Measurements from ENCODE around the gene UNCX.
"Not testable (repeated sequence)": the region's sequence is repeated elsewhere in the genome, so short reads cannot be mapped to it uniquely, and the experiment has no call there.

UNCX gene

DNA sequence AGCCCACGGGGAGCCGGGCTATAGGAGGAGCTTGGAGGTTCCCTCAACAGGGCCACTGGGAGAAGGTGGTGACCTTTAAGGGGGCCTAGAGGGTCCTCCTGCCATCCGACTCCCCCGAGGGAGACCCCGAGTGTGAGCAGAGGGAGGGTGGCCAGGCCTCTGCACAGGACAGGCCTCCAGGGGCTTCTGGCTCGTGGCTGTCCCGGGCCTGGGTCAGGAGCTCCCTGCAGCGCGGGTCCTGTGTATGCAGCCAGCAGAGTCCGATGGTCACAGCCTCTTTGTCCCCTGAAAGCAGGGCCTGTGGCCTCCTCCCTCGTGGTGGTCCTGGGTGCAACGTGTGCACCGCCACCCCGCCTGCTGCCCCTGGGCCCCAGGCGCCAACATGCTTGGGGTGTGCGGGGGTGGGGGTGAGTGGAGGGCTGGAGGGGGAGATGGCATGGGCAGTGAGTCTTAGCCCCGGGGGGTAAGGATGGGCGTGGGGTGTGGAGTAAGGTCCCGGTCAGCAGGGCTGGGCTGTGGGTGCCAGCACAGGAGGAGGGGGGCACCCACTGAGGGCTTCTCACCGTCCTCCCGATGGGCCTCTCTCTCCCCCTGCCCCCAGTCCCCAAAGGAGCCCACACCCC is 27.1 kb downstream of the UNCX start:
- DNase-seq: no peak

DNA sequence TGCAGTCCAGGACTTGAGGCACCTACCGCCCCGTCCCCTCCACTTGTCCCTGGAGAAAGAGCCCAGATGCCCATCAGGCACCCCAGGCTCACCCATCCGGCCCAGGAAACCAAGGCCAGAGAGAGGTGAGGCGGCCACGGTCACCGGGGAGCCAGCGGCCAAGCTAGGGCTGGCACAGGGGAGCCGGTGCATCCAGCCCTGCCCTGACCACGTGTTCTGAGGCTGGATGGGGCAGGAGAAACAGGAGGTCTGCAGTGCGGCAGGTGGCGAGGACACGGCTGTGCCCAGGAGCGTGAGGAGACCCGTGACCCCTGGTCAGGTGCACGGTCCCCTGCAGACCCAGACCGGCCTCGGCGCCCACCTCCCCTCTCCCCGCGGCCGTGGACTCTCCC is 27.6 kb downstream of the UNCX start:
- DNase-seq: no peak

DNA sequence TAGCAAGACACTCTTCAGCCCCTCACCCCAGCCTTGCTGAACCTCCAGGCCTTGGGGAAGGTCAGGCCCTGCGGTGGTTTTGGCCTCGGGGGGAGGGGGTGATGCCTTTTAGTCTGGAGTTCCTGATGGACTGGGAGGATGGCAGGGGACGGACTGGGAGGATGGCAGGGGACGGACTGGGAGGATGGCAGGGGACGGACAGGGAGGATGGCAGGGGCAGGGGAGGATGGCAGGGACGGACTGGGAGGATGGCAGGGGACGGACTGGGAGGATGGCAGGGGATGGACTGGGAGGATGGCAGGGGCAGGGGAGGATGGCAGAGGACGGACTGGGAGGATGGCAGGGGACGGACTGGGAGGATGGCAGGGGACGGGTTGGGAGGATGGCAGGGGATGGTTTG is 28.4 kb downstream of the UNCX start:
- DNase-seq: not testable (repeated sequence)

DNA sequence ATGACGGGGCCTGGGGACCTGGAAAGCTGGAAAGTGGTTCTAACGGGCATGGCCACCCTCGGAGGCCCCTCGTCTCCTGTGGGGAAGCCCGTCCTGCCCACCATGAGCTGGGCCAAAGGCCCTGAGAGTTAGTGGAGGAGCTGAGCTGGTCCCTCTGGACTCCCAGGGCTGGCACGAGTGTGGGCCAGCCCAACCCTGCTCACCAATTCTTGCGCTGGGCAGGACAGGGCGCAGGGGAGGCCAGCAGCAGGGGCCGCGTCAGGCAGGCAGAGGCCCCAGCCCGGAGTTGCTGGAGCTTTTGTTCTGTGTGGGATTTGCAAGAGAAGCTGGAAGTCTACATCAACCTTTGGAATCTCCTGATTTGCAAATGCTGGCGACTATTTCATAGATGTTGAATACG is 29.8 kb downstream of the UNCX start:
- DNase-seq: no peak

DNA sequence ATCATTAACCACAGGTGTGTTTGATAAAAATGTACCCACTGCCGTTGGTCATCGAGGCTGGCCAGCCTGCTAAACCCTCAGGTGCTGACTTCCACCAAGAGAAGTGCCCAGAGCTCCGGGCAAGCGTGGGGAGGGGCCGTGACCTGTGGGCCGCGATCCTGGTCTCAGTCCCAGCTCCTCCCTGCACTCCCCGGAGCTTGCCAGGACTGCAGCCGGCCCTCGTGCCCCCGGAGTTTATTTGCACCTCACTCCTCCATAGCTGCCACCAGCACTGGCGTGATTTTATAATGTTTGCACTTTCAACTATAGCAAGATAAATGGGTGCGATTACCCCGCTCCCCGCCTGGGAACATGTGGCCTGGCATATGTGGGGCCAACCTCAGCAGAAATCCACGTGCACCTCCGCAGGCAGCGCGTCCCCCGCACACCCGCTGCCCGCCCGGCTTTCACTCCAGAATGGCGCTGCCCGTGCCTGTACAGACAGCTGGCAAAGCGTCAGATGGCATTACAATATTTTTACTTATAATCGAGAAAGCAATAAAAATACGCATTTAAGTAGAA is 30.8 kb downstream of the UNCX start:
- DNase-seq: no peak

DNA sequence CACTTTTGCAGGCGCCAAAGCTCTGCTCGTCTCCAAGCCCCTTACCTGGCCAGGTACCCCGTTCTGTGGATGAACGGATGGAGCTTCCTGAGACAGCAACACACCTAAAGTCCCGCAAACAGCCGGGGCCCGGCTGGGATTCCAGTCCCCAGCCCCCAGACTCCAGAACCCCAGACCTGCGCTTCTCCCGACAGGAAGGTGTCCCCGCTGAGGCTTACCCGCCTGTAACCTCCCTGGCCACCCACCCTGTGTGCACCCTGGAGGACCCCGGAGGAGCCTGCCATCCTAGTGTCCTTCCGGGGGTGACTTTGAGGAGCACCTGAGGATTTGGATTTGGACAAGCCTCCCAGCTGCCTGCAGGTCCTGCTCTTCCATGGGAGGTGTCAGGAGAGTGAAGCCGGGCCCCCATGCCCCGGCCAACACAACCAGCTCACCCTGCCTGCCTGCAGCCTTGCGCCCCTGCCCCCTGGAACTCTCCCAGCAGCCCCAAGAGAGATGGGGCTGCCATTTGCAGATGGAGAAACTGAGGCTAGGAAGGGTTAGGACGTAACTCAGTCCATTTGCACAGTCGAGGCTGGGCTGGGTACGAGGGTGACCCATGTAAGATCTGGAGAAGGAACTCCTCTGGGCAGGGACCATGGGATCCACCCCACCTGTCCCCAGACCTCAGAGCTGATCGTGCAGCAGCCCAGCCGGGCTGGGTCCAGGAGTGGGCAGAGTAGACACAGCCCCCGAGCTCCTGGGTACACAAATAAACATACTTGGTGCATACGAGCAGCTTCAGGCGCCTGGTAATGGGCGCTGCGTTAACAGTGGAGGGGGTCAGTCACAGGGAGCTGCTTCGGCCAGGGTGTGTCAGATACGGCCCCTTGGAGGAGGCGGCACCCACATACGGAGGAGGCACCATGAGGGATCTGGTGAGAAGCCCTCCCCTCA is 31.9 kb downstream of the UNCX start:
- no peak for DNase-seq

DNA sequence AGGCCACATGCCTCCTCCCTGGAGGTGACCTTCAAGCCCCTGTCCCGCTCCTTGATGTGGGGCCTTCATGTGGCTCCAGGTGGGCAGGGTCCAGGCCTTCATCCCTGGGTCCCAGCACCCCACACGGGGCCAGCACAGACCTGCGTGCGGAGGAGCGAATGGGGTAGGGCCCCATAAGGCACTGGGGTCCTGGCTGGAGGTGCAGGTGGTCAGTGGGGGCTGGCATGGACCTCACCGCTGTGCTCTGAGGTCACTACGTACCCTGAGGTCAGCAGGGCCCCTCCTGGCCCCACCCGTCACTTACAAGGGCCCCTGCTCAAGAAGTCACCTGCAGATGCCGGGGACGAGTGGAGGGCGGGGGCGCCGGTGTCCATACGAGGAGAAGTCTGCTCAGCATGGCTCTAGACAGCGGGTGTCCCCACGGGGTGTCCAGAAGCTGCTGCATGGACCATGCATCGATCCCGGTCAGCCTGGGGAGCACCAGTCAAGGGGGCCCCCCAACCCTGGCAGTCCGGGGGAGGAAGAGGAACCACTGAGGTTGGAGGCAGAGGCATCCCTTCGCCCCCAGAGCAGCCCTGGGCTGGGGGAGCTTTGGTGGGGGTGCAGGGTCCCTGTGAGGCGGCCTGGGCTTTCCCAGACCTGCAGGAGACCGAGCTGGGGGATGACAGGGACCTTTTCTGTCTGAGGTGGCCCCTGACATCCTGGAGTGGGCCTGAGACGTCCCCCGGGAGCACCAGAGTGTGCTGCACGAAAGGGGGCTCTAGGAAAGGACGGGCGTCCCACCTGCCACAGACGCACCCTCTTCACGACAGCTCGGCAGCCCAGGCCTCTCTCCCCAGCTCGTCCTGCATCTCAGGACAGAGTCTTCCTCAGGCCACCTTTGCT is 34.6 kb downstream of the UNCX start:
- no peak for DNase-seq

DNA sequence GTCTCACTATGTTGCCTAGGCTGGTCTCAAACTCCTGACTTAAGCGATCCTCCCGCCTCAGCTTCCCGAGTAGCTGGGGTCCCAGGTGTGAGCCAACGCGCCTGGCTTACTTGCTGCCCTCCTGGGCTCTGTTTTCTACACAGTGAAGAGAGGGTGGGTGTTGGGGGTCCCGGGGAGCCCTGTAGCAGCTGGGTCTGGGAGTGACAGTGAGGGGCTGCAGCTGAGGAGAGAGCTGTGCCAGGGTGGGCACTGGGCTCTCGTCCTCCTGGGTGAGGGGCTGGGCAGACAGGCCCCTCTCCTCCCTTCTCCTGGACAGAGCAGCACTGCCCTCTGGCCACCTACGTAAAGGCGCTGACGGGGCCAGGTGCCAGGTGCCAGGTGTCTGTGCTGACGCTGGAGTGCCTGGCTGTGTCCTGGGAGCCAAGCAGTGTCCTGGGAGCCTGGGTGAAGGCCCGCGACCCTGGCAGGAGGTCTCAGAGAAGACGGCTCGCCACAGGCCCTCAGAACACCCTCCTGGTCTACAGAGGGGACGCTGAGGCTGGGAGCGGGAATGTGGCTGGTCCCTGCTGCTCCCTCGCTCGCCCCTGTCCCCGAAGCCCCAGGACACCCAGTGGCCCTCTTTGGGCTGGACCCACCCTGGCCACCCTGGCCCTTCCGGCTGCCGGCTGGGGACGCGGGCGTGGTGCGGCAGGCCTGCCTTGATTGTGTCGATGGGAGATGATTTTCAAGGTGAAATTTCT is 35.6 kb downstream of the UNCX start:
- DNase-seq: no peak

DNA sequence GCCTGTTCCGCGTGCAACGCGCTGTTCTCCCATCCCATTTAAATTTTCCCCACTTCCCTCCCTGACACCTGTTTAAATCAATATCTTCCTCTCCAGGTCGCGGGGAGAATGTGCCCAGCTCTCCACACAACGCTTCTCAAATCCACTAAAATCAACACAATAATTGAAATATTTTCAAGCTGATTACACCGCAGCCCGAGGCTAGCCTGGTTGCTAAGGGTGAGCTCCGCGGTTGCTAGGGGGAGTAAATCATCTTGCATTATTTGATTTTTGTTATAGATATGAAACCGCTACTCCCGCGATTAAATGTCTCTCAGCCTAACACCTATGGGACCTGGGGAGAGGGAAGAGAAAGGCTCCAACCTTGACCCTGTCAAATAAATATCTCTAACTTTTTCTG is 36.2 kb downstream of the UNCX start:
- DNase-seq: no peak

DNA sequence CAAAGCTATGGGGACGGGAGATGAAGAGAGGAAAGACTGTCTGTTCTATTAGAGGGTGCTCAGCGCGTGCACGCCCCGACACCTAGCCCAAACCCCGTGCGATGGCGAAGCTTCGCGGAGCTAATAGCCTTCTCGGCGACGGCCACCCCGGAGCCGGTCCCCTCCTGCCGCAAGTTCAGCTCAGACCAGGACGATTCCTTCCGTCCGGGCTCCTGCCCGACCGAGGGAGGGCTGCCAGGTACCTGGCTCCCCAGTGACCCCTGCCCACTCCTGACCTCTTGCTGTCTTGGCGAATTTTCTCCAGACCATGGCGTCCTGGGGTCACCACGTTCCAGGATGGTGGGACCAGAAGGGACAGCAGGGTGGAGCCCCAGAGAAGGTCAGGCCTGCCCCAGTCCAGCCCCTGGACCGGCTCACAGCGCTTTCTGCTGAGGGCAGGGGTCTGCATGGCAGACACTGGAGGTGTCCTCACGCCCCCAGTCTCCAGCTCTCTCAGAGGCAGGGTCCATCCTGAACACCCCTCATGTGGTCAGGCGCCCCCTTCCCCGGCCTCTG is 36.7 kb downstream of the UNCX start:
- DNase-seq: no peak

DNA sequence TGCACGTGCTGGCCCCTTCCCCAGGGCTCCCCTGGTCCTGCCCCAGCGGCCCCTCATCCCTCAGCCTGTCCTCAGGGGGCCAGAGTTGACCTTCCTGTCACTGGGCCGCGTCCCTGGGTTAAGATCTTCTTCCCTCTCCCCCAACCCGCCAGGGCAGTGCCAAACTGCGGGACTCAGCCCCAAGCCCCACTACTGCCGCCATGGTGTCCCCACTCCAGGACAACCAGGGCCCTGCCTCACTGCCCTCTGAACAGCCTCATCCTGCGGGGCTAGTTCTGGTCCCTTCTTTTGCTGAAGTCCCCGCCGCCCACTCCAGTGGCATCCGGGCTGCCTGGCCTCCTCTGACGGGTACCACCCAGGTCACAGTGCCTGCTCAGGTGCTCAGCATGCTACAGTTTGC is 37.5 kb downstream of the UNCX start:
- no peak for DNase-seq

DNA sequence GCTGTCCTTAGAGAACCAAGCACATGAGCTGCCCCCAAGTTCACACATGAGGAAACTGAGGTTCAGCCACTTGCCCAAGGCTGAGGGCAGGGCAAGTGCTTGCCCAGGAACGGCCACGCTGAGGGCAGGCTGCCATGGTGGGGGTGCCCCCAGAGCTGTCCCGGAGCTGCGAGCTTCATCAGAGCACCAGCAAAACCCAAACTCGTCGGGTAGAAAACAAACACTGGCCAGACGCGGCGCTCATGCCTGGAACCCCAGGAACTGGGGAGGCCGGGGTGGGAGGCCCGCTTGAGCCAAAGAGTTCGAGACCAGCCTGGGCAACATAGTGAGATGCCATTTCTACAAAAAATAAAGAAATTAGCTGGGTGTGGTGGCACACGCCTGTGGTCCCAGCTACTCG is 38.4 kb downstream of the UNCX start:
- no peak for DNase-seq

DNA sequence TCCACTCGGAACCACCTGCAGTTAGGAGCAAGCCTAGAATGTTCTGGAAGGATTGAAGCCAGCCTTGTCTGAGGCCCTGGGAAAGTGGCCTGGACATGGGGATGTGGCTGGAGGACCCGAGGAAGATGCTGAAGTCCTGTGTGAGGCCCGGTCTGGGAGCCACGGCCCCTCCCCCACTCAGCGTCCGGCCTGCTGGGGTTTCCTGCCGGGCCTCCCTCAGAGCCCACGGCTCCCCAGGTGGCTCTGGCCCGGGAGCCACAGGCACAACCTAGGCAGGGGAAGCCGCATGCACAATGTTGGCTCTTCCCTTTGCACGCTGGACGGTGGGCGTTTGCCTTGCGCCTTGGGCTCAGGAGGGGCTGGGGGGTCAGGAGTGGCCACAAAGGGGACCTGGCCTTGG is 39.0 kb downstream of the UNCX start:
- no peak for DNase-seq

DNA sequence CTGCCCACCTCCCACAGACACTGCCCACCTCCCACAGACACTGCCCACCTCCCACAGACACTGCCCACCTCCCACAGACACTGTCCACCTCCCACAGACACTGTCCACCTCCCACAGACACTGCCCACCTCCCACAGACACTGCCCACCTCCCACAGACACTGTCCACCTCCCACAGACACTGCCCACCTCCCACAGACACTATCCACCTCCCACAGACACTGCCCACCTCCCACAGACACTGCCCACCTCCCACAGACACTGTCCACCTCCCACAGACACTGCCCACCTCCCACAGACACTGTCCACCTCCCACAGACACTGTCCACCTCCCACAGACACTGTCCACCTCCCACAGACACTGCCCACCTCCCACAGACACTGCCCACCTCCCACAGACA is 39.5 kb downstream of the UNCX start:
- DNase-seq: not testable (repeated sequence)

DNA sequence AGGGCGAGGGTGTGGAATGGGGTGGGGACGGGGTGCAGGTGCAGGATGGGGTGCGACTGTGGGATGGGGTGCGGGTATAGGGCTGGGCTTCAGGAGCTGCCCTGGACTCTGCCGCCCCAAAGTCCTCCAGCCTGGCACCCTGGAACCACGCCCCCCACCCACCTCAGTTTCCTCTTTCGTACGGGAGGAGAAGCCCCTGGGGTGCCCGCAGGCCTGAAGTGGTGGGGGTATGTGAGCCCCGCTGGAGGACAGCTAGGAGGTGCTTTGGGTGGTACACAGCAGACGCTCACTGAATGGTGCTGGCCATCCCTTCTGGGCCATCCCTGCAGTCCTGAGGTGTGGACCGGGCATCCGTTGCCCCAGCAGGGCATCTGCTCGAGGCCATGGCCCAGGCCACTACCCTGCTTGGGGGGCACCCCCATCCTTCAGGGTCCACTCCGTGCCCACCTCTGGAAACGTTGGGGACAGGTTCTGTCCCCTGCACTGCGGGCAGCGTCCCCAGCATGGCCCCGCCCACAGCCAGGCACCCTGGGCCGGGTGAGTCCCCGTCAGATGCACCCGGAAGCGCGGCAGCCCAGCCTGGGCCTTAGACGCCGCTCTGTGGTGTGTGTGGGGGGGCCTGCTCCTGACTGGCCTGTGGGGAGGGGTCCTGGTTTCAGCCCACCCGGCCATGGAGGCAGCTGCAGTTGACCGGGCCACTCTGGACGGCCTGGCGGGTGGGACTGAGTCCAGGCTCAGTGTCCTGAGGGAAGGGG is 41.6 kb downstream of the UNCX start:
- no peak for DNase-seq

DNA sequence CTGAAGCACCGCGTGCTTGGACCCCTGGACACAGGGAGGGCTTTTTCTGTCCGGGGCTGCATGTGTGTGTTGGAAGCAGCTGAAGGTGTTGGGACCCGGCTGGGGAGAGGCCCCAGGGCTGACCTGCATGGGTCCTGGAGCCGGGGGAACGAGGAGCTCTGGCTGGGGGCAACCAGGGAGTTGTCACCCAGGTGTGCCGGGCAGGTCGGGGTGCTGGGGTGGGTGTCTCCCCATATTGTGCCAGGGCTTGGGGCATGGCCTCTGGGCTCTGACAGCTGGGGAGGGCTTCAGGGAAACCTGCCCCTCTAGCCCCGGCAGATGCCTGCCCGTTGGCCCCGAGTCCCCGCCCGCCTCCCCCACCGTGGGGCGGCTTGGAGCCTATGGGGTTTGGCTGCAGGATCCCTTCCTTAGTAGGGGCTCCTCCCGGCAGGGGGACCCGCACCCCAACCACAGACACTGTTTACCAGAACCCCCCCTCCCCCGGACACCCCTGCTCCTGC is 42.3 kb downstream of the UNCX start:
- no peak for DNase-seq

DNA sequence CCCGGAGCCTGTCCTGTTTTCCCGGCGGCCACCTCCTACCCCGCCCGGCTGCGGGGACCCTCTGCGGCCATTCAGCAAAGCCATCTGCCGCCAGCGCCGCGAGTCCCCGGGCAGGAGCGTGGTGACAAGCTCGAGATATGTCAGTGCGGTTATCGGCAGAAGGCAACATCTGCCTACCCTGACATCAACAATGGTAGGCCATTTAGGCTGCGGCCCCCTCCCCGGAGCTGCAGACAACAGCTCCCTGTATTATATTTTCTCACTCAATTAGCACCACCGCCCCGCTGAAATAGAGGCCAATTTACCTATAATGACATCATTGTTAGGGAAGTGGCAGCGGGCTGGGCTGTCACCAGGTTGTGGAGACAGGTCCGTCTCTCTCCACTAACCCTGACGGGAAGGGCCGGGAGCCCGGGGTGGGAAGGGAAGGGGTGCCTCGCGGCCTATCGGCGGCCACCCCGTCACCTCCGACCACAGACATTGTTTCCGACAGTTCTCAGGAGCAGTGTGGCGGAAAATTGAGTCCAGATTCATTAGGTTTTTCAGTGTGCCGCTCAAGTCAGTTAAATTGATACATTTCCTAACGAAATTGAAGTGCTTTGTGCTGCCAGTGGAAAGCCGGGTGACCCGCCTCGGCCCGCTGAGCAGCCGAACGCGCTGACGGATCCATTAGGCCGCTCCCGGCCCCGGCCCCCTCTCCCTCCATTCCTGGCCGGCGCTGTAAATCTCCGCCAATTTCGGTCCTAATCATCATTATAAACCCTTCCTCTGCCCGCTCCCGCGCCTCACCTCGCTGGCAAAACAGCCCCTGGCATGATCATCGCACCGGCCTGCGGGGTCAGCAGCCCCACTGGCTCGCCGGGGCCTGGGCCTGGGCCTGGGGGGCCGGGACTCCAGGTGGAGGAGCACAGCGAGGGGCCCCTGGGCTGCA is 43.0 kb downstream of the UNCX start:
- DNase-seq: no peak

DNA sequence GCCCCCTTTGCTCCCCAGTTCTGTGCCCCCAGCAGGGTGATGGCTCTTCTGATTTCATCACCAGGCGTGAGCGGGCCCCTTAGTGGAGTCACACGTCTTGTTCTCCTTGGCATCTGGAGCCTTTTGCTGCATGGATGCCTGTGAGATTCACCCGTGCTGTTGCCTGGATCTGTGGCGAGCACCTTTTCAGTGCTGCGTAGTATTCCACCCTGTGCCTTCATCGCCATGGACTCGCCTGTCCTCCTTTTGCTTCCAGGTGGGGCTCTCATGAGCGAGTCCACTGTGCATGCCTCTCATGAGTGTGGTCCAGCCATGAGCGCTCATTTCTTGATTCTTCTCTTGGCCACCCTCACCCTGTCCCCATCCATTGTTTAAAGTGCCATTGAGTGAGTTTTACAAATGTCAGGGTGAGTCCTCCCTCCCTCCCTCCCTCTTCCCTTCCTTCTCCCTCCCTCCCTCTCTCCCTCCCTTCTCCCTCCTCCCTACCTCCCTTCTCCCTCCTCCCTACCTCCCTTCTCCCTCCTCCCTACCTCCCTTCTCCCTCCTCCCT is 44.0 kb downstream of the UNCX start:
- DNase-seq: no peak

DNA sequence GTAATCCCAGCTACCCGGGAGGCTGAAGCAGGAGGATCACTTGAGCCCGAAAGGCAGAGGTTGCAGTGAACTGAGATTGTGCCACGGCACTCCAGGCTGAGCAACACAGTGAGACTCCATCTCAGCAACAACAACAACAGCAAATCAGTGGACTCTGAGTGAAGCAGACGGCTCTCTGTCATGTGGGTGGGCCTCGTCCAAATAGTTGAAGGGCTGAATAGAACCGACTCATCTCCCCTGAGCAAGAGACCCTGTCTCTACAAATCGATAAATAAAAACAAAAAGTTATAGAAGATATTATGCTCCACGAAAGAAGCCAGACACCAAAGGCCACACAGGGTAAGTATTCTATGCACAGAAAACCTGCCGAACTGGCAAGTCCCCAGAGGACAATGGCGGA is 45.9 kb downstream of the UNCX start:
- no peak for DNase-seq

DNA sequence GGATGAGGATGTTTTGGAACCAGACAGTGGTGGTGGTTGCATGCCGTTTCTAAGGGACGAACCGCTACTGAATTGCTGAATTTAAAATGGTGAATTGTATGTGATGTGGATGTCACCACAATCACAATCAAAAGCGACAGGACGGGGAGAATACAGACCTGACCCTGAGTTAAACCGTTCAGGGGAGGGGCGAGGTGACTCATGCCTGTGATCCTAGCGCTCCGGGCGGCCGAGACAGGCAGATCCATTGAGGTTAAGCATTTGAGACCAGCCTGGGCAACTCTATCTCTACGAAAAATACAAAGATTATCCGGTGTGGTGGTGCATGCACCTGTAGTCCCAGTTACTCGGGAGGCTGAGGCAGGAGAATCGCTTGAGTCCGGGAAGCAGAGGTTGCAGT is 46.4 kb downstream of the UNCX start:
- no peak for DNase-seq
